ENCODE results near the gene CELF4.

Gene CELF4

GRCh38 chr18:37532917-37533316 lies 32.7 kb downstream of the CELF4 start:
- Histone ChIP-seq H3K36me3 (no peaks in the 10 kb centered on the region), H3K9me3 (no peaks in the 10 kb centered on the region), H3K27me3 (no peaks in the 10 kb centered on the region), H3K4me3 (ENCODE audit: low read depth, low read length) (no peak overlapping the region), H3K4me1 (no peaks in the 10 kb centered on the region; the same call in 1 of the 2 replicates)
- TF ChIP-seq CTCF (IDR thresholded peaks at IDR 0.05; ENCODE audit: low read depth, low read length) = no peak
- no peak for DNase-seq

GRCh38 chr18:37529863-37530262 lies 35.7 kb downstream of the CELF4 start:
- TF ChIP-seq CTCF (IDR thresholded peaks at IDR 0.05; ENCODE audit: low read depth, low read length) = no peak
- DNase-seq = no peak
- Histone ChIP-seq H3K4me3 (ENCODE audit: low read depth, low read length) (no peak overlapping the region), H3K27me3 (no peaks in the 10 kb centered on the region), H3K36me3 (no peaks in the 10 kb centered on the region), H3K4me1 (no peaks in the 10 kb centered on the region; the same call in 1 of the 2 replicates), H3K9me3 (no peaks in the 10 kb centered on the region)

- Histone ChIP-seq H3K36me3 (no peaks in the 10 kb centered on the region), H3K4me3 (ENCODE audit: low read depth, low read length) (no peak overlapping the region), H3K9me3 (no peaks in the 10 kb centered on the region), H3K4me1 (no peaks in the 10 kb centered on the region; the same call in 1 of the 2 replicates), H3K27me3 (no peaks in the 10 kb centered on the region)
- no peak for TF ChIP-seq CTCF (IDR thresholded peaks at IDR 0.05; ENCODE audit: low read depth, low read length)
- DNase-seq = no peak
These were observed 36.3 kb downstream of the CELF4 start for GRCh38 chr18:37529296-37529695.

GRCh38 chr18:37527395-37527794 lies 38.2 kb downstream of the CELF4 start:
- H3K27me3 ChIP-seq = no peaks in the 10 kb centered on the region
- TF ChIP-seq CTCF (IDR thresholded peaks at IDR 0.05; ENCODE audit: low read depth, low read length) = no peak
- H3K4me1 ChIP-seq = no peaks in the 10 kb centered on the region
- H3K4me3 ChIP-seq (ENCODE audit: low read depth, low read length) = no peak overlapping the region
- H3K9me3 ChIP-seq = no peaks in the 10 kb centered on the region
- no peak for DNase-seq
- no peaks in the 10 kb centered on the region for H3K36me3 ChIP-seq

GRCh38 chr18:37525262-37525585 lies 40.4 kb downstream of the CELF4 start:
- no peak for DNase-seq
- H3K4me3 ChIP-seq (ENCODE audit: low read depth, low read length) = no peak overlapping the region
- TF ChIP-seq CTCF (IDR thresholded peaks at IDR 0.05; ENCODE audit: low read depth, low read length) = no peak
- H3K27me3 ChIP-seq = no peaks in the 10 kb centered on the region
- no peaks in the 10 kb centered on the region for H3K9me3 ChIP-seq
- peaks cover 4% of the 10 kb centered on the region; the same call in 1 of the 2 replicates for H3K4me1 ChIP-seq
- no peaks in the 10 kb centered on the region for H3K36me3 ChIP-seq

GRCh38 chr18:37524498-37525261 lies 40.9 kb downstream of the CELF4 start:
- Histone ChIP-seq H3K9me3 (no peaks in the 10 kb centered on the region), H3K4me1 (peaks cover 4% of the 10 kb centered on the region; the same call in 1 of the 2 replicates), H3K27me3 (no peaks in the 10 kb centered on the region), H3K4me3 (ENCODE audit: low read depth, low read length) (no peak overlapping the region), H3K36me3 (no peaks in the 10 kb centered on the region)
- DNase-seq = no peak
- no peak for TF ChIP-seq CTCF (IDR thresholded peaks at IDR 0.05; ENCODE audit: low read depth, low read length)
